ENCODE results near the gene PRKCSH.

PRKCSH gene

GRCh38 chr19:11435057-11435832 is at the start of gene PRKCSH, which contains the start of gene ODAD3 (continued):
- TF ChIP-seq ZNF292 (tag by site-specific recombination; IDR thresholded peaks at IDR 0.05; ENCODE audit: borderline replicate concordance, low read depth): no peak
- TF ChIP-seq ZNF214 (tag by site-specific recombination; IDR thresholded peaks at IDR 0.05; ENCODE audit: borderline replicate concordance): no peak
- TF ChIP-seq ZNF433 (tag by site-specific recombination; IDR thresholded peaks at IDR 0.05; ENCODE audit: low read depth): no peak
- TF ChIP-seq GLI4 (tag by site-specific recombination; IDR thresholded peaks at IDR 0.05): no peak
- TF ChIP-seq, protein P1, sequence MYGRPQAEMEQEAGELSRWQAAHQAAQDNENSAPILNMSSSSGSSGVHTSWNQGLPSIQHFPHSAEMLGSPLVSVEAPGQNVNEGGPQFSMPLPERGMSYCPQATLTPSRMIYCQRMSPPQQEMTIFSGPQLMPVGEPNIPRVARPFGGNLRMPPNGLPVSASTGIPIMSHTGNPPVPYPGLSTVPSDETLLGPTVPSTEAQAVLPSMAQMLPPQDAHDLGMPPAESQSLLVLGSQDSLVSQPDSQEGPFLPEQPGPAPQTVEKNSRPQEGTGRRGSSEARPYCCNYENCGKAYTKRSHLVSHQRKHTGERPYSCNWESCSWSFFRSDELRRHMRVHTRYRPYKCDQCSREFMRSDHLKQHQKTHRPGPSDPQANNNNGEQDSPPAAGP (tag by site-specific recombination; IDR thresholded peaks at IDR 0.05): no peak; the same call in 1 of the 2 replicates
- TF ChIP-seq ZNF155 (tag by site-specific recombination; IDR thresholded peaks at IDR 0.05): no peak
- TF ChIP-seq SP2 (tag by site-specific recombination; IDR thresholded peaks at IDR 0.05): peak; percentile 96
- TF ChIP-seq ZNF623 (tag by site-specific recombination; IDR thresholded peaks at IDR 0.05): peak; percentile 18; the same call in 1 of the 2 replicates
- TF ChIP-seq MEIS1 (CRISPR knock-in tag; IDR thresholded peaks at IDR 0.05; ENCODE audit: borderline replicate concordance): no peak
- TF ChIP-seq ZNF112 (tag by site-specific recombination; IDR thresholded peaks at IDR 0.05): no peak
- TF ChIP-seq AEBP2 (tag by site-specific recombination; IDR thresholded peaks at IDR 0.05; ENCODE audit: borderline replicate concordance): no peak
- no peak for TF ChIP-seq ZNF473 (tag by site-specific recombination; IDR thresholded peaks at IDR 0.05)
- TF ChIP-seq ZNF624 (tag by site-specific recombination; IDR thresholded peaks at IDR 0.05): no peak
- TF ChIP-seq CTCF (tag by site-specific recombination; IDR thresholded peaks at IDR 0.05): peak; percentile 96
- peak; percentile 100 for TF ChIP-seq YY1 (tag by site-specific recombination; IDR thresholded peaks at IDR 0.05)
- no peak for TF ChIP-seq GLI2 (tag by site-specific recombination; IDR thresholded peaks at IDR 0.05; ENCODE audit: borderline replicate concordance, low read depth)
- no peak for TF ChIP-seq SCRT1 (tag by site-specific recombination; IDR thresholded peaks at IDR 0.05; ENCODE audit: borderline replicate concordance)
- peak; percentile 99 for TF ChIP-seq YY2 (tag by site-specific recombination; IDR thresholded peaks at IDR 0.05)
- peak; percentile 97 for TF ChIP-seq PATZ1 (tag by site-specific recombination; IDR thresholded peaks at IDR 0.05)
- no peak for TF ChIP-seq ZNF830 (tag by site-specific recombination; IDR thresholded peaks at IDR 0.05; ENCODE audit: low read depth)
- peak; percentile 45 for TF ChIP-seq KLF16 (tag by site-specific recombination; IDR thresholded peaks at IDR 0.05)
- TF ChIP-seq SP3 (tag by site-specific recombination; IDR thresholded peaks at IDR 0.05): peak; percentile 97
- TF ChIP-seq ZNF239 (tag by site-specific recombination; IDR thresholded peaks at IDR 0.05): no peak
- no peak for TF ChIP-seq HIC1 (tag by site-specific recombination; IDR thresholded peaks at IDR 0.05)
- no peak for TF ChIP-seq ZNF174 (tag by site-specific recombination; IDR thresholded peaks at IDR 0.05)
- no peak for TF ChIP-seq ZNF302 (tag by site-specific recombination; IDR thresholded peaks at IDR 0.05; ENCODE audit: low read depth)
- no peak for TF ChIP-seq ZNF132 (tag by site-specific recombination; IDR thresholded peaks at IDR 0.05; ENCODE audit: borderline replicate concordance)
- TF ChIP-seq ZNF311 (tag by site-specific recombination; IDR thresholded peaks at IDR 0.05; ENCODE audit: borderline replicate concordance): no peak
- TF ChIP-seq, protein P2, sequence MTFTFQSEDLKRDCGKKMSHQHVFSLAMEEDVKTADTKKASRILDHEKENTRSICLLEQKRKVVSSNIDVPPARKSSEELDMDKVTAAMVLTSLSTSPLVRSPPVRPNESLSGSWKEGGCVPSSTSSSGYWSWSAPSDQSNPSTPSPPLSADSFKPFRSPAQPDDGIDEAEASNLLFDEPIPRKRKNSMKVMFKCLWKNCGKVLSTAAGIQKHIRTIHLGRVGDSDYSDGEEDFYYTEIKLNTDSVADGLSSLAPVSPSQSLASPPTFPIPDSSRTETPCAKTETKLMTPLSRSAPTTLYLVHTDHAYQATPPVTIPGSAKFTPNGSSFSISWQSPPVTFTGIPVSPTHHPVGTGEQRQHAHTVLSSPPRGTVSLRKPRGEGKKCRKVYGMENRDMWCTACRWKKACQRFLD (tag by site-specific recombination; IDR thresholded peaks at IDR 0.05): no peak
- TF ChIP-seq ZNF549 (tag by site-specific recombination; IDR thresholded peaks at IDR 0.05): no peak
- TF ChIP-seq ZNF335 (tag by site-specific recombination; conservative IDR thresholded peaks at IDR 0.05): peak; percentile 85
